ENCODE results near the gene SRGAP2B.
"Not testable (repeated sequence)": the region's sequence is repeated elsewhere in the genome, so short reads cannot be mapped to it uniquely, and the experiment has no call there.

- TF ChIP-seq CTCF (IDR thresholded peaks at IDR 0.05; ENCODE audit: extremely low read depth in 1 of 2, insufficient read depth in 1 of 2, low read depth in 1 of 2, low read length in 2 of 2); EZH2 (IDR thresholded peaks at IDR 0.05; ENCODE audit: borderline replicate concordance, low read depth, low read length, severe bottlenecking); GATA2 (IDR thresholded peaks at IDR 0.05; ENCODE audit: insufficient read depth, insufficient read length, low read depth, low read length); POLR2A (IDR thresholded peaks at IDR 0.05; ENCODE audit: low read depth, low read length): not testable (repeated sequence)
Observed at GRCh38 chr1:145027251-145027650, 67.9 kb downstream of the SRGAP2B start.

Data from endothelial cell of umbilical vein (primary cell).